Common myeloid progenitor, CD34-positive (primary cell): Measurements from ENCODE around the gene KCNS3.

Experiments
- CTCF ChIA-PET: fragments of 350-600 bp; sonication (Branson Sonifier 250); formaldehyde crosslinking; loops from one replicate; lab custom pipeline; 2021; ENCODE audit warnings: antibody characterized with exemption; lab: Charles Lee
- POLR2A ChIA-PET: fragments of 350-600 bp; sonication (Branson Sonifier 250); formaldehyde crosslinking; loops from one replicate; lab custom pipeline; 2021; ENCODE audit warnings: antibody characterized with exemption; lab: Charles Lee
- DNase-seq, 3 donors: peaks; one replicate each; pipeline versions ENCODE4 v3.0.0 to v3.0.0-alpha.2; 2013
- H3K27ac ChIP-seq, 2 experiments: 1 replicate in 1 of 2; 2 replicates in 1 of 2; pipeline ENCODE4 v1.7.0; 2013; ENCODE audit warnings: inconsistent platforms in 2 of 2, low read length in 2 of 2, mild to moderate bottlenecking in 2 of 2, low read depth in 1 of 2, moderate library complexity in 1 of 2; ENCODE audit not compliant: severe bottlenecking in 2 of 2, insufficient read depth in 1 of 2, poor library complexity in 1 of 2
- H3K27me3 ChIP-seq, 5 experiments: replicated peaks in 2 of 5; 1 replicate in 3 of 5; 2 replicates in 2 of 5; pipeline versions ENCODE4 v1.6.1 to v1.7.0; 2013; ENCODE audit warnings: low read length in 4 of 5, mild to moderate bottlenecking in 2 of 5, moderate library complexity in 2 of 5, inconsistent platforms in 1 of 5; ENCODE audit not compliant: insufficient read depth in 5 of 5, control insufficient read depth in 4 of 5
- H3K36me3 ChIP-seq, 4 experiments: 1 replicate in 2 of 4; 2 replicates in 2 of 4; pipeline versions ENCODE4 v1.6.1 to v1.7.0; 2013; ENCODE audit warnings: low read length in 3 of 4, control low read depth in 1 of 4, mild to moderate bottlenecking in 1 of 4; ENCODE audit not compliant: control insufficient read depth in 4 of 4, insufficient read depth in 4 of 4
- H3K4me1 ChIP-seq, 4 experiments: 1 replicate in 3 of 4; 2 replicates in 1 of 4; pipeline versions ENCODE4 v1.6.1 to v1.7.1; 2013; ENCODE audit warnings: low read length in 3 of 4, mild to moderate bottlenecking in 3 of 4, control low read depth in 1 of 4, inconsistent platforms in 1 of 4, moderate library complexity in 1 of 4; ENCODE audit not compliant: control insufficient read depth in 4 of 4, insufficient read depth in 4 of 4; ENCODE audit errors: control extremely low read depth in 1 of 4
- H3K4me3 ChIP-seq, 7 experiments: 1 replicate in 4 of 7; 2 replicates in 3 of 7; pipeline versions ENCODE4 v1.5.1 to v1.7.0; 2013; ENCODE audit warnings: mild to moderate bottlenecking in 7 of 7, low read length in 6 of 7, moderate library complexity in 6 of 7, inconsistent platforms in 2 of 7, low read depth in 2 of 7, control low read depth in 1 of 7; ENCODE audit not compliant: insufficient read depth in 4 of 7, control insufficient read depth in 1 of 7; ENCODE audit errors: extremely low read depth in 1 of 7
- H3K9me3 ChIP-seq, 5 experiments: 1 replicate in 4 of 5; 2 replicates in 1 of 5; pipeline versions ENCODE4 v1.6.1 to v1.7.1; 2013; ENCODE audit warnings: low read length in 4 of 5, mild to moderate bottlenecking in 2 of 5, inconsistent platforms in 1 of 5, low read depth in 1 of 5, moderate library complexity in 1 of 5; ENCODE audit not compliant: control insufficient read depth in 4 of 5, insufficient read depth in 2 of 5; ENCODE audit errors: control extremely low read depth in 1 of 5
- WGBS: methylation state at CpG from one replicate; pipeline ENCODE4 v1.1.5; 2013; ENCODE audit not compliant: insufficient coverage; 5-methylcytosine and 5-hydroxymethylcytosine counted together

Gene KCNS3

DNA sequence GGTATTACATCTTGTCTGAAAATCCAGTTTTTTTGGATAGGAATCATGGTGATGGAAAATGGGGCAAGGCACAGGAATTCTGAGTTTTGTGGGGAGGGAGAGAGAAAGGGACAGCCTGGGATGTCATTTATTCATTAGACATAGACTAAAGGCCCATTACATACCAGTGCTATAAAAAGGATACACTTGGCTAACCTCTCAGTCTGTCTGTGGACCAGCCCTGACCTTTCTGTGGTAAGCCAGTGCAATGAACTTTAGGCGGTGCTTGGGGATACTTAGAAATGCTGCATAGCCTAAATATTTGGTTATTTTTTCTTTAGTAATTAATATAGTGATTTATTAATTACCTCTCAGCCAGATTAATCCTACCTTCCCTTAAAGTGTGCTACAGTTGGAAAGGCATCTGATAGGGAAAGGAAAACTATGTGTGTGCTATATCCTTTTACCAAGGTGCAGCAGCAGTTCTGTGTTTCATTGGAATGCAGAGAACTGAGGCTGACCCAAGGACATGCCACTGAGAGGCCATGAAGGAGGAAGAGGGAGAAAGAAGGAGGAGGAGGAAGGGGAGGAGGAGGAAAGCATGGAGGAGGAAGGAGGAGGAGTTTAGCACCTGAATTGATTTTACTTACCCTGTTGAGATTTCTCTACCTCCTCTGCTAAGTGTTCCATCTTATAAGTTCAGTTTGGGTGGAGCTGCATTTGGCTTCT is 37.5 kb downstream of the KCNS3 start:
- H3K27ac ChIP-seq, result no peak overlapping the region
- POLR2A ChIA-PET, result no interaction called here
- H3K4me3 ChIP-seq, result no peak overlapping the region
- peaks cover 4 to 19% (median 11%) of the 10 kb centered on the region in 4 experiments for H3K4me1 ChIP-seq
- no peaks in the 10 kb centered on the region for H3K36me3 ChIP-seq
- no peaks in the 10 kb centered on the region for H3K9me3 ChIP-seq
- CTCF ChIA-PET, result no interaction called here
- no CpG with 5 or more reads among the region's 1 CpG for WGBS
- H3K27me3 ChIP-seq, result no peaks in the 10 kb centered on the region
- DNase-seq, result no peak

DNA sequence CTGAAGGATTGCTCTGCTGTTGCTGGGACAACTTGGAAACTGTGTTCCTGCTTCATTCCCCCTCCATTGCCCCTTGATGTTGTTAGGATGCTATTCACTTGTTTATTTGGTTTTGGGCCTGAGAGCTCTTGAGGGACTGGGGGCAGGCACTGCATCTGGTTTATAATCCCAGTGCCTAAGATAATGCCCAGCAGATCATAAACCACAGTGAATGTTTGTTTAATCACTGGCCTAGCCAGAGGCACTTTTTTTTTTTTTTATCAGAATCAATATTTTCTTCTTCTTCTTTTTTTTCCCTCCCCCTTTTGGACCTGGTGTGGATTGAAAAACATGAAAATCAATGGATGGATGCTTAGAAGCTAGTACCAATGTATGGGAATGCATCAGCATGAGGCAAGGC is 38.1 kb downstream of the KCNS3 start:
- Histone ChIP-seq H3K9me3 (no peaks in the 10 kb centered on the region), H3K4me3 (no peak overlapping the region), H3K36me3 (no peaks in the 10 kb centered on the region), H3K27ac (no peak overlapping the region), H3K4me1 (peaks cover 4 to 19% (median 11%) of the 10 kb centered on the region in 4 experiments), H3K27me3 (no peaks in the 10 kb centered on the region)
- ChIA-PET POLR2A (no interaction called here), CTCF (no interaction called here)
- no peak for DNase-seq

DNA sequence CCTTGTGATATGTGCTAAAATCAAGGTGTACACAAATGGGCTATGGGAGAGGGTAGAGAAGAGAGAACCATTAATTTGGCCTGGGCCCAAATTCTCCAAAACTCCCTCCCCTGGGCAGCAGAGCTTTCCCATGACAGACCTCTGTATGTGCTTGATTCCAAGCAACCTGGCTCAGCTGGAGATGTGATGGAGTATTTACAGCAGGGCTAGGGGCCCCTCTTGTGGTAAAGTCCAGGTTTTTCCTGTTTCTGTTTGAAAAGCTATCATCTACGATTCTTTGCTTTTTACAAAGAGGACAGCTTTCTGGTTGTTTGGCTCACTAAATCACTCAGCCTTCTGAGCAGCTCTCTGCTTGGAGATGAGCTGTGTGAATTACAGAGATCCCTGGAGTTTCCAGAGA is 40.3 kb downstream of the KCNS3 start:
- Histone ChIP-seq H3K36me3 (no peaks in the 10 kb centered on the region), H3K9me3 (no peaks in the 10 kb centered on the region), H3K27ac (no peak overlapping the region), H3K4me3 (peak overlapping the region in 1 of 7 experiments; percentile 51), H3K4me1 (peaks cover 4 to 19% (median 11%) of the 10 kb centered on the region in 4 experiments), H3K27me3 (no peaks in the 10 kb centered on the region)
- WGBS, result 0% methylated on average over 1 of the region's 1 CpG
- ChIA-PET CTCF (interaction anchor here (0.8 to 1.8 kb wide), 7 partner anchors 12 to 200 kb away, joined by 3 to 8 read pairs (median 4); no protein-coding TSS in a partner anchor), POLR2A (interaction anchor here (0.7 kb wide), 1 partner anchor 348 kb away, joined by 3 read pairs; no protein-coding TSS in a partner anchor)
- DNase-seq, result peak; percentile 38 to 69 (median 66)

DNA sequence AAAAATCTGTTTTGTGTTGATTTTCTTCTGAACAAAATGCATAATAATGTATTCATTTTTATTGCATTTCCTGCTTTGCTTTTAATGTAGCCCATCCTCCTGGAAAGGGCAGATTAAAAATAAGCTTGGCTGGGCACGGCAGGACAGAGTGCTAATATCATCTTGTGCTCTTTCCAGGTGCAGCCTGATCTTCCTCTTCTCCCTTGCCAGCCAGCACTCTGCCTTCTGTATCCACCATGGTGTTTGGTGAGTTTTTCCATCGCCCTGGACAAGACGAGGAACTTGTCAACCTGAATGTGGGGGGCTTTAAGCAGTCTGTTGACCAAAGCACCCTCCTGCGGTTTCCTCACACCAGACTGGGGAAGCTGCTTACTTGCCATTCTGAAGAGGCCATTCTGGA is 52.3 kb downstream of the KCNS3 start:
- Histone ChIP-seq H3K4me1 (no peaks in the 10 kb centered on the region), H3K4me3 (no peak overlapping the region), H3K27ac (no peak overlapping the region), H3K36me3 (no peaks in the 10 kb centered on the region), H3K9me3 (peaks cover 0 to 2% (median 0%) of the 10 kb centered on the region in 5 experiments), H3K27me3 (peaks cover 0 to 10% (median 3%) of the 10 kb centered on the region in 5 experiments)
- WGBS, result 92% methylated on average over 4 of the region's 4 CpGs
- DNase-seq, result no peak
- CTCF ChIA-PET, result interaction anchor here (1.3 kb wide), 1 partner anchor 10 kb away, joined by 4 read pairs; no protein-coding TSS in a partner anchor
- POLR2A ChIA-PET, result no interaction called here

DNA sequence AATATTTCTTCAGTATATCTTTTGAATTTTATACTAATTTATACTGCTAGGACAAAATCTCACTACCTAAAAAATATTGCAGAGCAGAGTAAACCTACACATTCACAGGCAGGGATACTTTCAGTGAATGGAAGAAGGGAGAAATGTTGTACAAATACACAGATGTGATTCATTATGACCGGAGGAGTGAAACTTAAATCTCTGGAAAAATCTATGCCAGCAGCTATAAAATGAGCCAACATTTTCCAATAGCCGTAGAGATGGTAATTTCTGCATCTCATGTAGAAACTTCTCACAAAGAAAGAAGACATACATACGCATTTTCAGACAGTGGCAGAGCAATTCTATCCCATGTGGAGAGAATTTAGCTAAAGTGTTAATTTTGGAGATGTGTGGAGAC is 54.8 kb downstream of the KCNS3 start:
- WGBS, result no CpG with 5 or more reads among the region's 3 CpGs
- Histone ChIP-seq H3K4me1 (no peaks in the 10 kb centered on the region), H3K4me3 (no peak overlapping the region), H3K36me3 (no peaks in the 10 kb centered on the region), H3K9me3 (peaks cover 0 to 2% (median 0%) of the 10 kb centered on the region in 5 experiments), H3K27me3 (peaks cover 0 to 10% (median 3%) of the 10 kb centered on the region in 5 experiments), H3K27ac (no peak overlapping the region)
- CTCF ChIA-PET, result interaction anchor here (1.2 kb wide), 1 partner anchor 15 kb away, joined by 3 read pairs; no protein-coding TSS in a partner anchor
- DNase-seq, result no peak
- POLR2A ChIA-PET, result no interaction called here

DNA sequence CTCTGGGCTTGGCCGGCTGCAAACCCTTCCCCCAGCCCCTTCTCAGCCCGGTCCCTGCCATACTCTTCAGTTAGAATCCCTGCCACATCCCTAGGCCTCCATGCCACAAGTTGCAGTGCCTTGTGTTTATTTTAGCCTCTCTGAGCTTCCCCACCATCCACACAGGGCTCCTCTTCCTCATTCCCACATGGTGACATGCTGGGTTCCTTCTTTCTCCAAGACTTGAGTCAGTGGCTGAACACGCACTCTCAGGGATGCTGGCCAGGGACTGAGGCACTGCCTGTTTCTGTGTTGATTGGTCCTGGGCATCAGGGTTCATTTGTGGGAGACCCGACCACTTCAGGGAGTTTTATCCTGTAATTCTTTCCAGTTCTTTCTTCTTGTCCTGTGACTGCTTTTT is 56.3 kb downstream of the KCNS3 start:
- ChIA-PET POLR2A (no interaction called here), CTCF (no interaction called here)
- H3K27me3 ChIP-seq, result peaks cover 0 to 10% (median 0%) of the 10 kb centered on the region in 5 experiments
- peaks cover 0 to 4% (median 0%) of the 10 kb centered on the region in 5 experiments for H3K9me3 ChIP-seq
- H3K4me3 ChIP-seq, result no peak overlapping the region
- DNase-seq, result no peak
- WGBS, result 32% methylated on average over 3 of the region's 4 CpGs
- no peaks in the 10 kb centered on the region for H3K4me1 ChIP-seq
- no peaks in the 10 kb centered on the region for H3K36me3 ChIP-seq
- no peak overlapping the region for H3K27ac ChIP-seq

DNA sequence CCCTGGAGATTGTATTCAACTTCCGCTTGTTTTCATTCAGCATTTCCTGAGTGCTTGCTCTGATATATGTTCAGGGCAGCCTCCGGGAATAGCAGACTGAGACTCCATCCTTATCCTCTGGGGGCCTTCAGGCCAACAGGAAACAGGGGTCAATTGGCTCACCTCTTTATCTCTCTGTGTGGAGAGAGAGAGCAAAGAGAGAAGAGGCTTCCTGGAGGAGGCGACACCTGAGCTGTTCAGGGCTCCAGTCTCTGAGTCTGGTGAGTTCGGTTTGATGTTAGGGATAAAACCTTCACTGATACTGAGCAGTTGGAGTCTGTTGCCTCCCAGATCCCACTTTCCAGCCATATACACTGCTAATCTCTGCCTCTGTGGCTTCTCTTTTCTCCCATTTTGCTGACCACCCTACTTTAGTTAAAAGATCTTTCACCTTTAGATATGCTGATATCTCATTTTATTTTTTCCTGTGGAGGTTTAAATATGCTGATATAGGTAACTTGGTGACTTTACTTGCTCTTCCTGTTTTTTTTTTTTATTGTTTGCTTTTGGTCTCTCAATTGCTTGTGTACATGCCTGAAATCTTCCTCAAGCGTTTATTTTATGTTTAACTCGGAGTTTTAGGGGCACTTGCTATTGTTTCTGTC is 56.9 kb downstream of the KCNS3 start:
- WGBS, result 96% methylated on average over 3 of the region's 6 CpGs
- POLR2A ChIA-PET, result no interaction called here

More for the DNA sequence above, 56.9 kb downstream of the KCNS3 start:
- no peak for DNase-seq
- CTCF ChIA-PET, result no interaction called here
- no peak overlapping the region for H3K27ac ChIP-seq
- no peaks in the 10 kb centered on the region for H3K4me1 ChIP-seq
- H3K36me3 ChIP-seq, result no peaks in the 10 kb centered on the region
- peaks cover 0 to 4% (median 0%) of the 10 kb centered on the region in 5 experiments for H3K9me3 ChIP-seq
- peaks cover 0 to 10% (median 0%) of the 10 kb centered on the region in 5 experiments for H3K27me3 ChIP-seq
- no peak overlapping the region for H3K4me3 ChIP-seq
